GM20000 (cell line): Measurements from ENCODE around the gene RANBP1.

Source experiments
- DNase-seq: peaks from one replicate; pipeline ENCODE4 v3.0.0; 2012; ENCODE audit warnings: low spot score
- TF ChIP-seq, protein P1 (sequence below): IDR thresholded peaks from 2 replicates; pipeline ENCODE4 v1.5.1; 2012; ENCODE audit warnings: mild to moderate bottlenecking, control low read depth; ENCODE audit errors: extremely low read depth, missing control alignments

Gene RANBP1

DNA sequence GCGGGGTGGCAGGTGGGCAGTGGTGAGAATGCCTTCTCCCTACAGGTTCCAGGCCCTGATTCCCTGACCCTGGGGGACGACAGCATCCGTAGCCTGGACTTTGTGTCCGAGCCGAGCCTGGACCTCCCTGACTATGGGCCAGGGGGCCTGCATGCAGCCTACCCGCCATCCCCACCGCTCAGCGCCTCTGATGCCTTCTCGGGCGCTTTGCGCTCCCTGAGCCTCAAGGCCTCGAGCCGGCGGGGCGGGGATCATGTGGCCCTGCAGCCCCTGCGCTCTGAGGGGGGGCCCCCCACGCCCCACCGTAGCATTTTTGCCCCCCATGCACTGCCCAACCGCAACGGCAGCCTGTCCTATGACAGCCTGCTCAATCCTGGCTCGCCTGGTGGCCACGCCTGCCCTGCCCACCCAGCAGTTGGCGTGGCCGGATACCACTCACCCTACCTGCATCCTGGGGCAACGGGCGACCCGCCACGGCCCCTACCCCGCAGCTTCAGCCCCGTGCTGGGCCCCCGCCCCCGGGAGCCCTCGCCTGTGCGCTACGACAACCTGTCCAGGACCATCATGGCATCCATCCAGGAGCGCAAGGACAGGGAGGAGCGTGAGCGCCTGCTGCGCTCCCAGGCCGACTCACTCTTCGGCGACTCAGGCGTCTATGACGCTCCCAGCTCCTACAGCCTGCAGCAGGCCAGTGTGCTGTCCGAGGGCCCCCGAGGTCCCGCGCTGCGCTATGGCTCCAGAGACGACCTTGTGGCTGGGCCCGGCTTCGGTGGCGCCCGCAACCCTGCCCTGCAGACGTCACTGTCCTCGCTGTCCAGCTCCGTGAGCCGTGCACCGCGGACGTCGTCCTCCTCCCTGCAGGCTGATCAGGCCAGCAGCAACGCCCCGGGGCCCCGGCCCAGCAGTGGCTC, 27.1 kb downstream of the RANBP1 start:
- TF ChIP-seq, protein P1, sequence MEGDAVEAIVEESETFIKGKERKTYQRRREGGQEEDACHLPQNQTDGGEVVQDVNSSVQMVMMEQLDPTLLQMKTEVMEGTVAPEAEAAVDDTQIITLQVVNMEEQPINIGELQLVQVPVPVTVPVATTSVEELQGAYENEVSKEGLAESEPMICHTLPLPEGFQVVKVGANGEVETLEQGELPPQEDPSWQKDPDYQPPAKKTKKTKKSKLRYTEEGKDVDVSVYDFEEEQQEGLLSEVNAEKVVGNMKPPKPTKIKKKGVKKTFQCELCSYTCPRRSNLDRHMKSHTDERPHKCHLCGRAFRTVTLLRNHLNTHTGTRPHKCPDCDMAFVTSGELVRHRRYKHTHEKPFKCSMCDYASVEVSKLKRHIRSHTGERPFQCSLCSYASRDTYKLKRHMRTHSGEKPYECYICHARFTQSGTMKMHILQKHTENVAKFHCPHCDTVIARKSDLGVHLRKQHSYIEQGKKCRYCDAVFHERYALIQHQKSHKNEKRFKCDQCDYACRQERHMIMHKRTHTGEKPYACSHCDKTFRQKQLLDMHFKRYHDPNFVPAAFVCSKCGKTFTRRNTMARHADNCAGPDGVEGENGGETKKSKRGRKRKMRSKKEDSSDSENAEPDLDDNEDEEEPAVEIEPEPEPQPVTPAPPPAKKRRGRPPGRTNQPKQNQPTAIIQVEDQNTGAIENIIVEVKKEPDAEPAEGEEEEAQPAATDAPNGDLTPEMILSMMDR = no peak
- no peak for DNase-seq

DNA sequence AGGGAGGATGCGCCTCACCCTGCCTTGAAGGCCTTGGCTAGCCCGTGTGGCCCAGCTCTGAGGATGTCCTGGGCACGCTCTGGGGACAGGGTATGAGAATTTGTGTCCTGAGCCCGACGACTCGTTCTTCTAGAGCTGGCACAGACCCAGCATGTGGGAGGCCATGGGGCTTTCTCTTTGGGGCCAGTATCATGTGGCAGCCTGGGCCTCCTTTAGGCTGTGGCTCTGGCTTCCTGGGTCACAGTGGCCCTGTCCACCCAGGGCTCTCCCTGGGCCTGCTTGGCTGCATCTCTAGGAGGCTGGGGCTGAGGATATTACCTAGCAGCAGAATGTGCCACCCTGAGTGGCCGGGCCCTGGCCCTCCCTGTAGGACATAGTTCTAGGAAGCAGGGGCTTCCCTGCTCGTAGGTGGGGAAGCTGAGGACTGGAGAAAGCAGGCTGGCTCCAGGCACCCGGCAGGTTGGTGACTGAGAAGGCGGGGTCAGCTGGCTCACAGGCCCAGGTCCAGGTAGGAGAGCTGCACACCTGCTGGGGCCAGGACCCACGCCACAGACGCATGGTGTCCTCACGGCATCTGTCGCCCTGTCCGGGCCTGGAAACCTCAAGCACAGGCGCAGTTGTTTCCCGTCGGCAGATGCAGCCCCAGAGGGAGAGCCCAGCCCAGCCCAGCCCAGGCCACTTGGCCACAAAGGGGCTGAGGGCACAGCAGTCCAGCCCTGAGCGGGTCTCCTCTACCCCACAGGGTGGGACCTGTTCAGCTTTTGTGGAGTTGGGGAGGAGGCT, 28.2 kb downstream of the RANBP1 start:
- TF ChIP-seq, protein P1 = no peak
- DNase-seq = no peak

DNA sequence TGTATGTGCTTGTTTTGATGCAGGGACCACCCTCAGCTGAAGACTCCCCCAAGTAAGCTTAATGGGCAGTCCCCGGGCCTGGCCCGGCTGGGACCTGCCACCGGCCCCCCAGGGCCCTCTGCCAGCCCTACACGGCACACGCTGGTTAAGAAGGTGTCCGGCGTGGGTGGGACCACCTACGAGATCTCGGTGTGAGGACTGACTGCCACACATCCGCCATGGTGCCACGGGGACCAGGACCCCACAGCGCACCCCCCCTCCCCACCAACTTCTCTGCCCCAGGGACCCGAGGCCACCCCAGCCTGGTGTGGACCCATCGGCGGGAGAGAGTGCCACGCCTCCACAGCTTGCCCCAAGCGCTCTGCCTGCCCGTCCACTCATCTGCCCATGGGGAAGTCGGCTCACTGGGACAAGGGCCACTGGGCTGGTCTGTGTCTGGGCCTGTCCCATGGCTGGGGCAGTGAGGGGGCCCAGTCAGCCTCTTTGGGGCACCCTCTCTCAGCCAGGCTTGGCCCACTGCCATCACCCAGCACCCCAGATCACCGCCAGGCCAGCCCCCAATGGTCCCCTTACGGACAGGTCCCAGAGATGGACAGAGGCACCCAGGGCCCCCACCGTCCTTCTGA, 29.4 kb downstream of the RANBP1 start:
- TF ChIP-seq, protein P1 = no peak
- DNase-seq = no peak

DNA sequence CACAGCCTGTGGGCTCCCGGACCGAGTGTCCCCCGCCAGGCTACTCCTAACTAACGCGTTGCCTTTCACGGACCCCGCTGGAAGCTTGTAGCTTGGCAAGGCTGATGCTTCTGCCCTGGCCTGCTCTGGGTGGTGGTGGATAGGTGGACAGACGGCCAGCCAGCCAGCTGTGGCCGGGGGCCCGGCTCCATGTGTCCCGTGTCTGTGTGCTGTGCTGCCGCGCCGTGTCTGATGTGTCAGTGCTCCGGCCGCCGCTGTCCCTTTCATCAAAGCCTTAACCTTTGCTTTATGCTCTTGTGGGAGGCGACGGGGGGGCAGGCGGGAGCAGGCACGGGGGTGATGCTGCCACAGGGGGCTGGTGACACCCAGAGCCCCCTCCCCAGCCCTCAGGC, 29.9 kb downstream of the RANBP1 start:
- TF ChIP-seq, protein P1 = no peak
- no peak for DNase-seq

DNA sequence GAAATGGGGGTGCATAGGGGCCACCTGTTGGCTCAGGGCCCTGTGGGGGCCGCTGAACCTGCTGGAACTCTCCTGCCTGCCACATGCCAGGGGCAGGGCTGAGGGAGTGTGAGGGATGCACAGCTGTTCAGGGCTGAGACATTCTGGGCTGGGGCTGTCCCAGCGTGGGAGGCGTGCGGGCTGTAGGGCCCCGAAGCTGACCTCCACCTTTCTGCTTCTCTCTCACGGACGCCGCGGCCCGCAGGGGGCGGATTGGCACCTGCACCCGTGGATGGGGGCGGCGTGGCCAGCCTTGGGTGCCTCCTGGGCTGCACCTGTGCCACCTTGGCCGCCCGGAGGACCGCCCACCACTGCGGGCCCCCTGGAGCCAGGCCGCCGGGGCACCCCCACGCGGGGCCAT, 30.9 kb downstream of the RANBP1 start:
- TF ChIP-seq, protein P1 = no peak

DNA sequence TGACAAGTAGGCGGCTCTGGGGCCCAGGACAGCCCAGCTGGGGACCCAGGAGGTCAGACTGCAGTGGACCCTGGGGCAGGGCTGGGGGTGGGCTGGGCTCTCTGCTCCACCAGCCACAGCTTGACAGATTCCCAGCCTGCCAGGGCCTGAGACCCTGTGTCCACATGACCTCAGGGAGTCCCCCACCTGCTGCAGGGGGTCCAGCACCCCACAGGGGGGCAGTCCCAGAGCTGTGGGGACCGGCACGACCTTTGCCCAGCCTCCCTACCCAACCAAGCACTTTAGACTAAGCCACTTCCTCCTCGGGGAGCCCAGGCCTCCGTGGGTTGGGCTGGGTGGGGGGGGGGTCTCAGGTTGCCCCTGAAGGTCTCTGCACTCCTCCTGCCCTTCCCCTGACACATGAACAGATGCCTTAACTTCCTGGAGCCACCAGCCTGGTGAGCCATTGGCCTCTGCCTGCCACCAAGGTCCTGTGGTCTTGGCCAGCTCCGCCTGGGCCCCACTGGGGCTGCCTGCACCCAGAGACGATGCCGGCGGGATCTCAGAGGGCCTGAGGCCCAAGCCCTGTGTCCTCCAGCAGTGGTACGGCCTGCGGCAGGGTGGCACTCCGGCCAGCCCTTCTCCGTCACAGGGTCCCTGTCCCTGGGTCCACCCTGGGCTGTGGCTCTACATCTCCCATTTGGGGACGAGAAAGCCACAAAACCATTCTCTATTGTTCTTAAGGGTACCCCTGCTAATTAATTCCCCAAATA, 31.5 kb downstream of the RANBP1 start:
- DNase-seq = no peak
- TF ChIP-seq, protein P1 = no peak

More for the DNA sequence above, 30.9 kb downstream of the RANBP1 start:
- peak; percentile 80 for DNase-seq
